ENCODE measurements around the gene SPDYE5.
"Not testable (repeated sequence)": the region's sequence is repeated elsewhere in the genome, so short reads cannot be mapped to it uniquely, and the experiment has no call there.

SPDYE5 gene

GRCh38 chr7:75492020-75492419 lies at the start of gene SPDYE5:
Gene SPDYE5, plus strand, starts transcription at chr7:75492320. Its CDS starts 1,728 bp downstream, at chr7:75494048.
- not testable (repeated sequence) for DNase-seq (ENCODE audit: low read depth); H3K4me3 ChIP-seq (ENCODE audit: control insufficient read depth, low read depth, low read length)

GRCh38 chr7:75442465-75443111 lies 49.5 kb upstream of the SPDYE5 start:
- DNase-seq (ENCODE audit: low read depth) = peak; percentile 11
- peak overlapping the region; percentile 57 for H3K4me3 ChIP-seq (ENCODE audit: control insufficient read depth, low read depth, low read length)

GRCh38 chr7:75449946-75450345 lies 42.2 kb upstream of the SPDYE5 start:
- H3K4me3 ChIP-seq (ENCODE audit: control insufficient read depth, low read depth, low read length); DNase-seq (ENCODE audit: low read depth): not testable (repeated sequence)

DNA sequence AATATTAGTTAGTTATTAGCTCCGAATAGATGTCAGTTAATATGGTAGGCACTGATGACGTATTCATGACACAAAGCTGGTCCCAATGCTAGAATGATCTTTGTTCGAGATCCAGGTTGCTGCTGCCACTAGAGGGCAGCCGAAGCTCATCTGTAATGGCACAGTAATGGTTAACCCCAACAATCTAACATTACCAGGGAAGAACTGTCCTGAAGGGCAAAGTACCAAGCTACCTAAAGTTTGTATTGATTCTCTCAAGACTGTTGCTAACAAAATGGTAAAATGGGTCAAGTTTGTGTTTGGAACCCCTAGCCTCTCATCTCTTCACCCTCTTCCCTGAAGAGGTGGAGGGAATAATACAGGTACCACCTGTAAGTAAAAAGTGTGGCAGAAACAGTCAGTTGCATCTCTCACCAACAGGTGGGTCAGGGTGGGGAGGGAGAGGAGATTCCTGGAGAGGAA lies 39.6 kb upstream of the SPDYE5 start:
- not testable (repeated sequence) for H3K4me3 ChIP-seq (ENCODE audit: control insufficient read depth, low read depth, low read length); DNase-seq (ENCODE audit: low read depth)
- TF ChIP-seq, protein P1, sequence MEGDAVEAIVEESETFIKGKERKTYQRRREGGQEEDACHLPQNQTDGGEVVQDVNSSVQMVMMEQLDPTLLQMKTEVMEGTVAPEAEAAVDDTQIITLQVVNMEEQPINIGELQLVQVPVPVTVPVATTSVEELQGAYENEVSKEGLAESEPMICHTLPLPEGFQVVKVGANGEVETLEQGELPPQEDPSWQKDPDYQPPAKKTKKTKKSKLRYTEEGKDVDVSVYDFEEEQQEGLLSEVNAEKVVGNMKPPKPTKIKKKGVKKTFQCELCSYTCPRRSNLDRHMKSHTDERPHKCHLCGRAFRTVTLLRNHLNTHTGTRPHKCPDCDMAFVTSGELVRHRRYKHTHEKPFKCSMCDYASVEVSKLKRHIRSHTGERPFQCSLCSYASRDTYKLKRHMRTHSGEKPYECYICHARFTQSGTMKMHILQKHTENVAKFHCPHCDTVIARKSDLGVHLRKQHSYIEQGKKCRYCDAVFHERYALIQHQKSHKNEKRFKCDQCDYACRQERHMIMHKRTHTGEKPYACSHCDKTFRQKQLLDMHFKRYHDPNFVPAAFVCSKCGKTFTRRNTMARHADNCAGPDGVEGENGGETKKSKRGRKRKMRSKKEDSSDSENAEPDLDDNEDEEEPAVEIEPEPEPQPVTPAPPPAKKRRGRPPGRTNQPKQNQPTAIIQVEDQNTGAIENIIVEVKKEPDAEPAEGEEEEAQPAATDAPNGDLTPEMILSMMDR (conservative IDR thresholded peaks at IDR 0.05; ENCODE audit: control insufficient read depth, insufficient read depth, low read depth, low read length) = peak; percentile 30

GRCh38 chr7:75456403-75456802 lies 35.7 kb upstream of the SPDYE5 start:
- H3K4me3 ChIP-seq (ENCODE audit: control insufficient read depth, low read depth, low read length); DNase-seq (ENCODE audit: low read depth): not testable (repeated sequence)

DNA sequence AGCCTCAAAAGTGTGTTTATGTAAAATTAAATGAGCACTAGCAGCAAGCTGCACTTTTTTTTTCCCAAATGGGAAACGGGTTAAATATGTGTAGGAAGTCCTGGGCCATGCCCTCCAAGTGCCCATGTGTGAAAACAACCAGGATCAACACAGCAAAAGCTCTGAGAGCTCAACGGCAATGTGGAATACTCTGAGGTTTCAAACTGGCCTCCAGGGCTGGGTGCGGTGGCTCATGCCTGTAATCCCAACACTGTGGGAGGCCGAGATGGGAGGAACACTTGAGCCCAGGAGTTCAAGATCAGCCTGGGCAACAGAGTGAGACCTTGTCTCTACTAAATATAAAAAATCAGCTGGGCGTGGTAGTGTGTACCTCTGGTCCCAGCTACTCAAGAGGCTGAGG lies 34.1 kb upstream of the SPDYE5 start:
- not testable (repeated sequence) for H3K4me3 ChIP-seq (ENCODE audit: control insufficient read depth, low read depth, low read length); DNase-seq (ENCODE audit: low read depth)

DNA sequence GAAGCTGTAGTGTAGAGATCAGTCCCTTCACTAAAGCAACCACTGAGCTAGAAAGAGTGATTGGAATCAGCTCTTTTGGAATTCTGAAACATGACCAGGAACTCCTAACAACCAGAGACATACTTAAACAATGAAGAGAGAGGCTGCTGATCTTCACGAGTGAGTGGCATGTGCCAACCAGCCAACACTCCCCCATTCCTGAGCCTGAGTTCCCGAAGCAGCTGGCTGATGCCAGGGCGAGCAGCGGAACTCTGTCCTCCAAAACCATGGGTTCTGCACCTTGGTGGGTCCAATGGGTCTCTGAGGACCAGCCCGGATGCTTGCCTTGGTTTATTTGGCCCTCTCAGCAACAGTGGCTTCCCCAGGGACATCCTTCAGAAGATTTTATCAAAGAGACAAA lies 31.6 kb upstream of the SPDYE5 start:
- not testable (repeated sequence) for DNase-seq (ENCODE audit: low read depth); H3K4me3 ChIP-seq (ENCODE audit: control insufficient read depth, low read depth, low read length)

- DNase-seq (ENCODE audit: low read depth); H3K4me3 ChIP-seq (ENCODE audit: control insufficient read depth, low read depth, low read length): not testable (repeated sequence)
Measured at GRCh38 chr7:75470166-75470565, 22.0 kb upstream of the SPDYE5 start.

DNA sequence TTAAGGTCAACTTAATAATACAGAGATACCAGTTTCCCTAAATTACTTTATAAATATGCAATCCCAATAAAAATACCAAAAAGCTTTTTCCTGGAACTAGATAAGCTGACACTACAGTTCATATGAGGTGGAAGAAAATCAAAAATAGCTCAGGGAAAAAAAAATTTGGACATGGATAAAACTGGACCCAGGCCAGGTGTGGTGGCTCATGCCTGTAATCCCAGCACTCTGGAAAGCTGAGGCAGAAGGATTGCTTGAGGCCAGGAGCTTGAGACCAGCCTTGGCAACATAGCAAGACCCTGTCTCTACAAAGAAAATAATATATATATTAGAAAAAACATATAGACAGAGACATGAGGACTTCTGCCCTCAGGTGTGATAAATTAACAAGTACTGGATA lies 14.7 kb upstream of the SPDYE5 start:
- not testable (repeated sequence) for DNase-seq (ENCODE audit: low read depth); H3K4me3 ChIP-seq (ENCODE audit: control insufficient read depth, low read depth, low read length)

DNA sequence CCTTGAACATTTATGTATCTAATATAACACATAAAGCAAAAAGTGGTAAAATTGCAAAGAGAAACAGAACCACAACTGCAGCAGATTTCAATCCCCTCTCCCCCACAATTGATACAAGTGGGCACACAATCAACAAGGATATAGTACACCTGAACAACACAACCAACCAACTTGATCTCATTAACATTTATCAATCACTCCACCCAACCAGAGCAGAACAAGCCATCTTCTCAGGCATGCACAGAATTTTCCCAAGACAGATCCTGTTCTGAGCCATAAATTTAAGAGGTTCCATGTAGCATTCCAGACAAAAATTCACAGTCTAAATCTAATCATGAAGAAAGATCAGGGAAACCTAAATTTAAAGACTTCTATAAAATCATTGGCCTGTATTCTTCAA lies 11.8 kb upstream of the SPDYE5 start:
- DNase-seq (ENCODE audit: low read depth); H3K4me3 ChIP-seq (ENCODE audit: control insufficient read depth, low read depth, low read length): not testable (repeated sequence)

DNA sequence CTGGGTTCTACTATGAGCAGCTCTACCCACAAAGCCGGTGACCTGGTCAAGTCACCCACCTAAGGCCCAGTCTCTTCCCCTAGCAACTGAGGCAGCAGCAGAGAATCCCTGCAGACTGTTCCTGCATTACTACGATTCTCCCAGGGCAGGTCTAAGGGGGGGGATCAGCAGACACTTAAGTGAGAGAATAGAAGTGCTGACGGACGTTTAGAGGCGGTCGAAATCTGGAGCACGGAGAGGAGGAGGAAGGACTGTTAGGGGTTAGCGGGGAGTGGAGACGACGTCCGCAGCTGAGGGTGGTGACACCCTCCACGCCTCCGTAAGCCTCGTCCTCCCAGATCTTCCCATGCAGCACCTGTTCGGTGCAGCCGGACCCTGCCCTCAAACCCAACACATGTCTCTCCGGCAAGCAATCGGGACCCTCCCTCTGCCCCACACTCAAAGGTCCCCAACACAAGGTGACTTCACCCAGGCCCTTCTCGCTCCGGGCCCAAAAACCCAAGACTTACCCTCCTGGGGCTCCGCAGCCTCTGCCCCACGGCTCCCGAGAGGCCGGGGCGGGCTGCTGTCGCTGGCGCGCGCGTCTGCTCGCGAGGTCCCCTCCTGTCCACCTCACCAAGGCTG lies 6.7 kb upstream of the SPDYE5 start:
- peak overlapping the region; percentile 64 for H3K4me3 ChIP-seq (ENCODE audit: control insufficient read depth, low read depth, low read length)
- not testable (repeated sequence) for DNase-seq (ENCODE audit: low read depth)

DNA sequence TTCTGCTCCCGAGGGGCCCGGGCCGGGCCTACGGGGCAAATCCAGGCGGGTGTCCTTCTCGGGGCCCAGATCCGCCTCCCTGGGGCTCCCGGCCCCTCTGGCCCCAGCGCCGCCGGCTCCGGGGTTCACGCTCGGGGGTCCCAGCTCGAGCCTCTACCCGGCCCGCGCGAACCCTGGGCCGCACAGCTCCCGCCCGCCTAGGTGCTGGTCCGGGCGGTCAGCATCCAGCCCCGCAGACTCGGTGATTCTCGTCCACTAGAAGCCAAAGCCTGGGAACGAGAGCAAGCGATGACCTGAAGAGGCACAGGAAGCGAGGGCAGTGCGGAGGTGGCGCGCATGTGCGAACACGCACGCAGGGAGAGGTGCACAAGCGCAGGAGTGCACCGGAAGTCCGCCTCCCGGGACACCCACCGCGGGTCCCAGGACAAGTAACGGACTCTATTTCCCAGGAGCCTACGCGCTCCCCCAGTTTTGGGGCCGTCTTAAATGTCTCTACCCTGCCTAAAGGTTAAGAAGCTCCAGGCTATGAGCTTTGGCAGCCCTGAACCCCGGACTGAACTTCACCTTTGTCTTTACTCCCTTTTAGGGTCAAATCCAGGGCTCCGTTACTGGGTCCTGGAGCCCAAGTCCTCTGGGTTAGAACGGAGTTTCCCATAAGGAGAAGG lies 6.0 kb upstream of the SPDYE5 start, which contains the start of gene POM121C:
Gene POM121C, minus strand, starts transcription at position 321 of the 665 bp plus-strand sequence. CDS start 44,803 bp downstream, outside the sequence.
- peak; percentile 81 for DNase-seq (ENCODE audit: low read depth)
- peak within 1 kb of the TSS; percentile 64 for H3K4me3 ChIP-seq (ENCODE audit: control insufficient read depth, low read depth, low read length)

DNA sequence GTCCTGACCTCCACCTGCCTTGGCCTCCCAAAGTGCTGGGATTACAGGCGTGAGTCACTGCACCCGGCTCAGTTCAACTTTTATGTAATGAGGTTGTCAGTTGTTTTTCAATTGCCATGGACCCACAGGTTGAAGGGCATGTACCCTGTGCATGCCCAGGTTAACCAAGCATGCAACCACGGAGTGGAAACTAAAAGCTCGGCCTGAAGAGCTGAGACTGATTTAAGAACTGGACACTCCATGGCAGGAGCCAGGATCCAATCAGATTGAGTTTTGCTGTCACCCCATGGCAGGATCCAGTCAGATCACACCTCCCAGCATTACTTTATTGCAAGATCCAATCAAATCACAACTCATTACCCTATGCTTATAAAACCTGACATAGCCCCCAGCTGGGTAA lies 16.9 kb downstream of the SPDYE5 start:
- H3K4me3 ChIP-seq (ENCODE audit: control insufficient read depth, low read depth, low read length); DNase-seq (ENCODE audit: low read depth): not testable (repeated sequence)

GRCh38 chr7:75518842-75519241 lies 26.7 kb downstream of the SPDYE5 start:
- DNase-seq (ENCODE audit: low read depth) = peak; percentile 27
- not testable (repeated sequence) for H3K4me3 ChIP-seq (ENCODE audit: control insufficient read depth, low read depth, low read length)

DNA sequence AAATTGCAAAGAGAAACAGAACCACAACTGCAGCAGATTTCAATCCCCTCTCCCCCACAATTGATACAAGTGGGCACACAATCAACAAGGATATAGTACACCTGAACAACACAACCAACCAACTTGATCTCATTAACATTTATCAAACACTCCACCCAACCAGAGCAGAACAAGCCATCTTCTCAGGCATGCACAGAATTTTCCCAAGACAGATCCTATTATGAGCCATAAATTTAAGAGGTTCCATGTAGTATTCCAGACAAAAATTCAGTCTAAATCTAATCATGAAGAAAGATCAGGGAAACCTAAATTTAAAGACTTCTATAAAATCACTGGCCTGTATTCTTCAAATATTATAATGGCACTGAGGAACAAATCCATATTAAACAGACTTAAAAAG lies 29.6 kb downstream of the SPDYE5 start:
- not testable (repeated sequence) for H3K4me3 ChIP-seq (ENCODE audit: control insufficient read depth, low read depth, low read length); DNase-seq (ENCODE audit: low read depth)

GRCh38 chr7:75527224-75527722 lies 35.2 kb downstream of the SPDYE5 start:
- H3K4me3 ChIP-seq (ENCODE audit: control insufficient read depth, low read depth, low read length) = peak overlapping the region; percentile 74
- not testable (repeated sequence) for DNase-seq (ENCODE audit: low read depth)

All from fibroblast of mammary gland (primary cell).